H1 (cell line): ENCODE measurements around the gene ANKH. TPM values are rescaled to one million over a fixed set of nuclear protein-coding genes. Genes with fewer than 3 reads are reported as not detected.

Source experiments
- CTCF ChIA-PET: fragments of 300-600 bp; sonication (Branson Sonifier 250); formaldehyde crosslinking; loops from one replicate; lab custom pipeline; 2021; ENCODE audit not compliant: partially characterized antibody; lab: Charles Lee
- POLR2A ChIA-PET: fragments of 300-600 bp; sonication (Branson Sonifier 250); formaldehyde crosslinking; loops from one replicate; lab custom pipeline; 2021; ENCODE audit warnings: inconsistent platforms; ENCODE audit not compliant: partially characterized antibody; lab: Charles Lee
- DNase-seq, 2 experiments: peaks; one replicate each; pipeline versions ENCODE4 v3.0.0 to v3.0.0-alpha.2; 2010 to 2022; ENCODE audit warnings: low spot score in 2 of 2, low read depth in 1 of 2, mixed read lengths in 1 of 2
- FAIRE-seq: peaks from 2 replicates; lab custom pipeline; 2011; peaks lifted over from hg19 to GRCh38; lab: Jason Lieb, UNC
- H2AFZ ChIP-seq: 2 replicates; pipeline ENCODE4 v1.8.1; 2012; ENCODE audit warnings: low read length, inconsistent platforms
- H2AK5ac ChIP-seq: 2 replicates; pipeline ENCODE4 v1.6.1; 2013; ENCODE audit warnings: low read depth, low read length
- H2BK120ac ChIP-seq: replicated peaks from 2 replicates; pipeline ENCODE3; 2013; ENCODE audit warnings: low read depth, low read length, inconsistent platforms
- H2BK12ac ChIP-seq: 2 replicates; pipeline ENCODE4 v1.6.1; 2013; ENCODE audit warnings: low read depth, low read length
- H2BK15ac ChIP-seq: 2 replicates; pipeline ENCODE4 v1.6.1; 2013; ENCODE audit warnings: low read length
- H2BK20ac ChIP-seq: 2 replicates; pipeline ENCODE4 v1.6.1; 2013; ENCODE audit warnings: low read length
- H2BK5ac ChIP-seq: 2 replicates; pipeline ENCODE4 v1.6.1; 2013; ENCODE audit warnings: low read depth, low read length
- H3K14ac ChIP-seq: 2 replicates; pipeline ENCODE4 v1.6.1; 2013; ENCODE audit warnings: inconsistent platforms; ENCODE audit not compliant: insufficient read length
- H3K18ac ChIP-seq: 2 replicates; pipeline ENCODE4 v1.6.1; 2013; ENCODE audit warnings: low read length; ENCODE audit errors: extremely low read depth
- H3K23ac ChIP-seq: 2 replicates; pipeline ENCODE4 v1.6.1; 2013; ENCODE audit warnings: inconsistent platforms; ENCODE audit not compliant: insufficient read length
- H3K23me2 ChIP-seq: 2 replicates; pipeline ENCODE4 v1.6.1; 2013; ENCODE audit warnings: low read depth, low read length
- H3K27ac ChIP-seq: 2 replicates; pipeline ENCODE4 v1.6.1; 2011; ENCODE audit warnings: low read depth, low read length, inconsistent platforms
- H3K27me3 ChIP-seq, 4 experiments: replicated peaks in 1 of 4; 1 replicate in 1 of 4; 2 replicates in 3 of 4; pipeline versions ENCODE4 v1.6.1 to v1.8.1; 2011 to 2013; ENCODE audit warnings: low read length in 3 of 4, mild to moderate bottlenecking in 3 of 4, inconsistent platforms in 2 of 4, mixed read lengths in 2 of 4, moderate library complexity in 1 of 4; ENCODE audit not compliant: control insufficient read depth in 3 of 4, insufficient read depth in 3 of 4; ENCODE audit errors: extremely low read depth in 1 of 4
- H3K36me3 ChIP-seq, 4 experiments: 2 replicates each; pipeline versions ENCODE4 v1.6.1 to v1.8.1; 2011 to 2013; ENCODE audit warnings: mild to moderate bottlenecking in 4 of 4, low read length in 3 of 4, moderate library complexity in 2 of 4, control low read depth in 1 of 4, inconsistent platforms in 1 of 4; ENCODE audit not compliant: insufficient read depth in 4 of 4, control insufficient read depth in 2 of 4
- H3K4ac ChIP-seq: replicated peaks from 2 replicates; pipeline ENCODE3; 2013; ENCODE audit warnings: low read length, low read depth, mixed read lengths, inconsistent platforms; ENCODE audit not compliant: insufficient read length
- H3K4me1 ChIP-seq, 4 experiments: replicated peaks in 1 of 4; 1 replicate in 1 of 4; 2 replicates in 3 of 4; pipeline versions ENCODE4 v1.6.1 to v1.8.1; 2011 to 2013; ENCODE audit warnings: low read length in 3 of 4, inconsistent platforms in 2 of 4, mixed read lengths in 1 of 4; ENCODE audit not compliant: insufficient read depth in 4 of 4, control insufficient read depth in 3 of 4
- H3K4me2 ChIP-seq, 2 experiments: 2 replicates each; pipeline versions ENCODE4 v1.6.1 to v1.8.1; 2011 to 2013; ENCODE audit warnings: low read depth in 2 of 2, low read length in 2 of 2, control low read depth in 1 of 2, inconsistent platforms in 1 of 2, mild to moderate bottlenecking in 1 of 2; ENCODE audit not compliant: insufficient read depth in 1 of 2
- H3K4me3 ChIP-seq, 4 experiments: fragments of 200-600, 300-600 bp in 1 of 4; sonication (generic), shearing (Covaris generic), sonication (Bioruptor Twin) in 1 of 4; 2 replicates each; pipeline versions ENCODE4 v1.5.1 to v1.8.1; 2011 to 2016; ENCODE audit warnings: low read length in 4 of 4, low read depth in 3 of 4, control low read depth in 2 of 4, inconsistent platforms in 2 of 4, mild to moderate bottlenecking in 2 of 4, mixed read lengths in 1 of 4, moderate library complexity in 1 of 4; ENCODE audit not compliant: insufficient read depth in 2 of 4; ENCODE audit errors: extremely low read depth in 1 of 4
- H3K56ac ChIP-seq: replicated peaks from 2 replicates; pipeline ENCODE3; 2013; ENCODE audit warnings: low read depth, mild to moderate bottlenecking, mixed read lengths, low read length, inconsistent platforms; ENCODE audit not compliant: insufficient read length
- H3K79me1 ChIP-seq: 2 replicates; pipeline ENCODE4 v1.6.1; 2013; ENCODE audit warnings: low read depth, low read length, control low read depth
- H3K79me2 ChIP-seq, 2 experiments: 2 replicates each; pipeline versions ENCODE4 v1.6.1 to v1.8.1; 2012 to 2013; ENCODE audit warnings: low read length in 2 of 2, mild to moderate bottlenecking in 2 of 2, inconsistent platforms in 1 of 2; ENCODE audit not compliant: insufficient read depth in 2 of 2, control insufficient read depth in 1 of 2
- H3K9ac ChIP-seq, 4 experiments: replicated peaks in 1 of 4; 1 replicate in 1 of 4; 2 replicates in 3 of 4; pipeline versions ENCODE4 v1.6.1 to v1.8.1; 2011 to 2013; ENCODE audit warnings: low read depth in 3 of 4, low read length in 3 of 4, control low read depth in 2 of 4, mild to moderate bottlenecking in 2 of 4, moderate library complexity in 2 of 4, inconsistent platforms in 1 of 4; ENCODE audit errors: extremely low read depth in 1 of 4
- H3K9me3 ChIP-seq, 2 experiments: 2 replicates each; pipeline versions ENCODE4 v1.6.1 to v1.8.1; 2012 to 2013; ENCODE audit warnings: mild to moderate bottlenecking in 2 of 2, moderate library complexity in 2 of 2, control low read depth in 1 of 2, inconsistent platforms in 1 of 2, low read depth in 1 of 2, low read length in 1 of 2, mixed read lengths in 1 of 2; ENCODE audit not compliant: insufficient read depth in 2 of 2
- H4K20me1 ChIP-seq, 2 experiments: replicated peaks in 1 of 2; 2 replicates each; pipeline versions ENCODE3 to v1.8.1; 2011 to 2013; ENCODE audit warnings: inconsistent platforms in 2 of 2, low read length in 2 of 2, mild to moderate bottlenecking in 1 of 2; ENCODE audit not compliant: insufficient read depth in 2 of 2, control insufficient read depth in 1 of 2
- H4K5ac ChIP-seq: 2 replicates; pipeline ENCODE4 v1.6.1; 2013; ENCODE audit warnings: low read length, low read depth, mixed read lengths, inconsistent platforms; ENCODE audit not compliant: insufficient read length
- H4K8ac ChIP-seq: 2 replicates; pipeline ENCODE4 v1.8.0; 2013; ENCODE audit warnings: mild to moderate bottlenecking, moderate library complexity, low read length, inconsistent platforms; ENCODE audit not compliant: insufficient read depth; ENCODE audit errors: extremely low read depth
- H4K91ac ChIP-seq: replicated peaks from 2 replicates; pipeline ENCODE3; 2013; ENCODE audit warnings: low read length, mixed read lengths, inconsistent platforms; ENCODE audit not compliant: insufficient read length
- CHD2 ChIP-seq: IDR thresholded peaks from 2 replicates; pipeline ENCODE4 v1.6.1; 2012; ENCODE audit warnings: low read length, improper control_type of control experiment
- CREB1 ChIP-seq: IDR thresholded peaks from 2 replicates; pipeline ENCODE4 v1.6.1; 2012; ENCODE audit warnings: inconsistent platforms
- EZH2 ChIP-seq: fragments of 200-600 bp; sonication (generic); IDR thresholded peaks from 2 replicates; pipeline ENCODE4 v1.7.1; 2012; ENCODE audit warnings: low read depth, mild to moderate bottlenecking, moderate library complexity, low read length, inconsistent platforms; ENCODE audit not compliant: severe bottlenecking
- HDAC2 ChIP-seq, 2 experiments: fragments of 300-600 bp in 1 of 2; sonication (generic) in 1 of 2; IDR thresholded peaks; 2 replicates each; pipeline ENCODE4 v1.6.1; 2011 to 2012; ENCODE audit warnings: low read depth in 2 of 2, low read length in 2 of 2, mild to moderate bottlenecking in 2 of 2, moderate library complexity in 2 of 2, borderline replicate concordance in 1 of 2, inconsistent platforms in 1 of 2
- KDM5A ChIP-seq: fragments of 200-600 bp; IDR thresholded peaks from 2 replicates; pipeline ENCODE4 v1.7.1; 2012; ENCODE audit warnings: mild to moderate bottlenecking, low read length, inconsistent platforms, mixed read lengths
- RAD21 ChIP-seq, 2 experiments: IDR thresholded peaks in 1 of 2; conservative IDR thresholded peaks in 1 of 2; 2 replicates each; pipeline ENCODE4 v1.6.1; 2011; ENCODE audit warnings: low read depth in 2 of 2, low read length in 2 of 2, improper control_type of control experiment in 1 of 2, inconsistent platforms in 1 of 2, mild to moderate bottlenecking in 1 of 2, moderate library complexity in 1 of 2
- RBBP5 ChIP-seq: IDR thresholded peaks from 2 replicates; pipeline ENCODE4 v1.7.1; 2012; ENCODE audit warnings: low read depth, mild to moderate bottlenecking, inconsistent platforms, low read length, moderate library complexity, borderline replicate concordance
- RNF2 ChIP-seq: fragments of 200-900, 300-1000 bp; sonication (generic); IDR thresholded peaks from 2 replicates; pipeline ENCODE4 v1.7.1; 2016; ENCODE audit warnings: borderline replicate concordance, low read depth, mild to moderate bottlenecking, antibody characterized with exemption, low read length; ENCODE audit not compliant: poor library complexity, severe bottlenecking; ENCODE audit errors: missing control alignments
- SIX5 ChIP-seq: IDR thresholded peaks from 2 replicates; pipeline ENCODE4 v1.6.1; 2011; ENCODE audit warnings: mild to moderate bottlenecking, low read depth, low read length
- TAF1 ChIP-seq: IDR thresholded peaks from 2 replicates; pipeline ENCODE4 v1.6.1; 2011; ENCODE audit warnings: mild to moderate bottlenecking, low read depth, low read length
- WGBS, 2 experiments: shearing (Covaris generic) in 1 of 2; methylation state at CpG; one replicate each; pipeline versions ENCODE4 v1.1.6 to v1.1.7; 2013 to 2015; ENCODE audit warnings: low lambda C conversion rate in 2 of 2, mixed read lengths in 2 of 2, inconsistent platforms in 1 of 2, low coverage in 1 of 2, missing lambda C conversion rate in 1 of 2; ENCODE audit not compliant: insufficient replicate concordance in 2 of 2, insufficient coverage in 1 of 2, insufficient read length in 1 of 2; ENCODE audit errors: extremely low coverage in 1 of 2, missing lambda C conversion rate in 1 of 2; 5-methylcytosine and 5-hydroxymethylcytosine counted together
- polyA plus RNA-seq, 7 experiments: library from polyadenylated mRNA; depleted of rRNA in 3 of 7; stranded (reverse) in 5 of 7; unstranded in 2 of 7; fragments of >200 nt in 5 of 7; fragments of 200-250 nt in 2 of 7; gene quantifications; 1 replicate in 5 of 7; 2 replicates in 1 of 7; 4 replicates in 1 of 7; pipeline versions ENCODE4 v1.2.1 to v1.2.3, GENCODE V29; 2011 to 2013; ENCODE audit warnings: missing spikeins in 2 of 7, mixed read lengths in 2 of 7
- total RNA-seq: library from RNA; stranded (reverse); fragmentation: NEBNext Ultra II Directional; extraction: Animal tissue kit (Norgen Biotek cat#: 25700); gene quantifications from 2 replicates; pipeline ENCODE4 v1.2.1, GENCODE V29; 2021
- TF ChIP-seq, protein P1 (sequence below), 3 experiments: IDR thresholded peaks; 1 replicate in 2 of 3; 2 replicates in 1 of 3; pipeline versions ENCODE4 v1.5.1 to v1.6.1; 2011; ENCODE audit warnings: low read length in 3 of 3, mild to moderate bottlenecking in 3 of 3, inconsistent platforms in 2 of 3, low read depth in 1 of 3, moderate library complexity in 1 of 3; ENCODE audit not compliant: insufficient read depth in 1 of 3; ENCODE audit errors: control extremely low read depth in 1 of 3

Gene ANKH
- total and polyA plus RNA-seq, 2 of the 8 experiments (the other 6 are each of a cell fraction or from before 2014, with no cell fraction given): 5.3 to 13.0 TPM

DNA sequence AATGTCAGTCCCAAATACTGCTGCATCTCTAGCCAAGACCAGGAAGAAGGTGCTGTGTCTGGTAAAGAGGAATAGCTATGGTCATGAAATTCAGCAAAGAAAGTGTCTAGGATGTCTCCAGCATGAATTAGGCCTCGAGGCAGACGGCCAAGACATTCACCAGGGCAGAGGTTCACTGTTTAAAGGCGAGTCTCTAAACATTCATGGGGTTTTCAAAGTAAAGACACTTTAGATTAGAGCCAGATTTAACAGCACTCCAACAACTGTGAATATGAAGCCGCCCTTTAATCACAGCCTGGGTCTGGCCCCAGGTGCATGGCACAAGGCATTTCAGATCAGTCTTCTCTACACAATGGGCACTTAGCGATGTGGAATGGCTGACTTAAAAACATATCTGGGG lies 95.0 kb downstream of the ANKH start:
- ChIA-PET POLR2A (no interaction called here), CTCF (interaction anchor here (1.1 to 2.8 kb wide), 5 partner anchors 17 to 91 kb away, joined by 3 to 37 read pairs (median 4); no protein-coding TSS in a partner anchor)
- Histone ChIP-seq H4K5ac (no peak overlapping the region), H3K79me2 (no peaks in the 10 kb centered on the region), H3K9ac (no peak overlapping the region), H4K20me1 (no peaks in the 10 kb centered on the region), H3K18ac (no peak overlapping the region), H3K27ac (no peak overlapping the region), H2AK5ac (no peak overlapping the region), H3K4me1 (peaks cover 0 to 11% (median 0%) of the 10 kb centered on the region in 4 experiments; a peak in 2 of 7 replicates), H2BK15ac (no peak overlapping the region), H4K91ac (no peak overlapping the region), H2BK12ac (no peak overlapping the region), H3K4me3 (no peak overlapping the region), H2BK20ac (no peak overlapping the region), H3K36me3 (no peaks in the 10 kb centered on the region), H3K14ac (no peak overlapping the region), H3K56ac (no peak overlapping the region), H3K4ac (no peak overlapping the region), H2BK5ac (no peak overlapping the region), H2AFZ (no peak overlapping the region), H3K79me1 (no peaks in the 10 kb centered on the region; the same call in 1 of the 2 replicates), H4K8ac (no peak overlapping the region), H3K23me2 (no peaks in the 10 kb centered on the region), H3K9me3 (no peaks in the 10 kb centered on the region), H3K23ac (no peak overlapping the region), H2BK120ac (no peak overlapping the region), H3K27me3 (no peaks in the 10 kb centered on the region), H3K4me2 (no peak overlapping the region)
- no peak for DNase-seq
- WGBS, 2 experiments: 88% methylated on average over 5 of the region's 5 CpGs; no CpG with 5 or more reads in 1 of the 2 experiments
- FAIRE-seq: no peak
- TF ChIP-seq RNF2 (no peak), CREB1 (no peak), CHD2 (no peak), SIX5 (no peak), TAF1 (no peak), KDM5A (no peak), HDAC2 (IDR thresholded peaks at IDR 0.05; ENCODE audit: borderline replicate concordance in 1 of 2, low read depth in 2 of 2, low read length in 2 of 2) (no peak), RBBP5 (no peak), RAD21 (IDR thresholded peaks at IDR 0.05 in 1 of 2, conservative IDR thresholded peaks at IDR 0.05 in 1 of 2; ENCODE audit: low read depth in 2 of 2, low read length in 2 of 2) (no peak), EZH2 (no peak)
- TF ChIP-seq, protein P1, sequence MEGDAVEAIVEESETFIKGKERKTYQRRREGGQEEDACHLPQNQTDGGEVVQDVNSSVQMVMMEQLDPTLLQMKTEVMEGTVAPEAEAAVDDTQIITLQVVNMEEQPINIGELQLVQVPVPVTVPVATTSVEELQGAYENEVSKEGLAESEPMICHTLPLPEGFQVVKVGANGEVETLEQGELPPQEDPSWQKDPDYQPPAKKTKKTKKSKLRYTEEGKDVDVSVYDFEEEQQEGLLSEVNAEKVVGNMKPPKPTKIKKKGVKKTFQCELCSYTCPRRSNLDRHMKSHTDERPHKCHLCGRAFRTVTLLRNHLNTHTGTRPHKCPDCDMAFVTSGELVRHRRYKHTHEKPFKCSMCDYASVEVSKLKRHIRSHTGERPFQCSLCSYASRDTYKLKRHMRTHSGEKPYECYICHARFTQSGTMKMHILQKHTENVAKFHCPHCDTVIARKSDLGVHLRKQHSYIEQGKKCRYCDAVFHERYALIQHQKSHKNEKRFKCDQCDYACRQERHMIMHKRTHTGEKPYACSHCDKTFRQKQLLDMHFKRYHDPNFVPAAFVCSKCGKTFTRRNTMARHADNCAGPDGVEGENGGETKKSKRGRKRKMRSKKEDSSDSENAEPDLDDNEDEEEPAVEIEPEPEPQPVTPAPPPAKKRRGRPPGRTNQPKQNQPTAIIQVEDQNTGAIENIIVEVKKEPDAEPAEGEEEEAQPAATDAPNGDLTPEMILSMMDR (IDR thresholded peaks at IDR 0.05; ENCODE audit: control extremely low read depth in 1 of 3, insufficient read depth in 1 of 3, low read depth in 1 of 3, low read length in 3 of 3): no peak
